Fibroblast of lung (primary cell): ENCODE results near the gene CRTC1. TPM values are rescaled to one million over a fixed set of nuclear protein-coding genes. Genes with fewer than 3 reads are reported as not detected.

Experiments used
- DNase-seq, 2 donors: peaks; one replicate each; pipeline versions ENCODE4 v3.0.0 to v3.0.0-alpha.2; 2010; ENCODE audit warnings: low read depth in 2 of 2
- H2AFZ ChIP-seq: 2 replicates; pipeline ENCODE4 v1.5.1; 2012; ENCODE audit warnings: low read length, control low read depth, inconsistent platforms
- H3K27ac ChIP-seq: 2 replicates; pipeline ENCODE4 v1.5.1; 2011; ENCODE audit warnings: low read length, control low read depth; ENCODE audit not compliant: insufficient read depth
- H3K27me3 ChIP-seq: 2 replicates; pipeline ENCODE4 v1.5.1; 2011; ENCODE audit warnings: mild to moderate bottlenecking, low read length; ENCODE audit not compliant: control insufficient read depth, insufficient read depth
- H3K36me3 ChIP-seq: 2 replicates; pipeline ENCODE4 v1.5.1; 2011; ENCODE audit warnings: low read length; ENCODE audit not compliant: control insufficient read depth, insufficient read depth
- H3K4me1 ChIP-seq: 2 replicates; pipeline ENCODE4 v1.5.1; 2011; ENCODE audit warnings: low read length; ENCODE audit not compliant: control insufficient read depth, insufficient read depth; ENCODE audit errors: extremely low read depth
- H3K4me2 ChIP-seq: 2 replicates; pipeline ENCODE4 v1.5.1; 2011; ENCODE audit warnings: low read length, control low read depth; ENCODE audit not compliant: insufficient read depth; ENCODE audit errors: extremely low read depth
- H3K4me3 ChIP-seq, 4 experiments: fragments of 200-600 bp in 1 of 4; sonication (generic) in 1 of 4; replicated peaks in 1 of 4; 2 replicates each; pipeline ENCODE4 v1.5.1; 2011 to 2016; ENCODE audit warnings: low read length in 4 of 4, low read depth in 3 of 4, mild to moderate bottlenecking in 3 of 4, control low read depth in 2 of 4, inconsistent platforms in 1 of 4, mixed read lengths in 1 of 4; ENCODE audit not compliant: insufficient read depth in 1 of 4; ENCODE audit errors: control extremely low read depth in 1 of 4
- H3K79me2 ChIP-seq: 2 replicates; pipeline ENCODE4 v1.5.1; 2012; ENCODE audit warnings: mild to moderate bottlenecking, low read length, inconsistent platforms; ENCODE audit not compliant: control insufficient read depth, insufficient read depth
- H3K9ac ChIP-seq: 2 replicates; pipeline ENCODE4 v1.5.1; 2011; ENCODE audit warnings: mild to moderate bottlenecking, low read length, control low read depth; ENCODE audit not compliant: insufficient read depth
- H3K9me3 ChIP-seq: 2 replicates; pipeline ENCODE4 v1.5.1; 2012; ENCODE audit warnings: low read depth, low read length; ENCODE audit not compliant: control insufficient read depth, insufficient read depth
- H4K20me1 ChIP-seq: 2 replicates; pipeline ENCODE4 v1.5.1; 2011; ENCODE audit warnings: low read length; ENCODE audit not compliant: control insufficient read depth, insufficient read depth; ENCODE audit errors: extremely low read depth
- CTCF ChIP-seq, 2 donors: IDR thresholded peaks in 1 of 2; conservative IDR thresholded peaks in 1 of 2; 1 replicate in 1 of 2; 2 replicates in 1 of 2; pipeline ENCODE4 v1.5.1; 2011 to 2012; ENCODE audit warnings: low read length in 2 of 2, control low read depth in 1 of 2, inconsistent platforms in 1 of 2, low read depth in 1 of 2, mild to moderate bottlenecking in 1 of 2
- EZH2 ChIP-seq: IDR thresholded peaks from 2 replicates; pipeline ENCODE4 v1.5.1; 2012; ENCODE audit warnings: low read length, control low read depth, mild to moderate bottlenecking; ENCODE audit errors: missing control alignments
- polyA plus RNA-seq, 2 donors: library from polyadenylated mRNA; depleted of rRNA in 1 of 2; stranded (reverse) in 1 of 2; unstranded in 1 of 2; fragments of >200 nt; gene quantifications; 2 replicates each; pipeline ENCODE4 v1.2.1, GENCODE V29; 2011 to 2012; ENCODE audit warnings: missing spikeins in 1 of 2
- total RNA-seq: library from RNA; depleted of rRNA; stranded (reverse); fragments of >200 nt; gene quantifications from 2 replicates; pipeline ENCODE4 v1.2.1, GENCODE V29; 2014

The CRTC1 gene
- total and polyA plus RNA-seq, 2 donors (not counting 1 experiment from before 2014, with no cell fraction given): 1.2 to 2.0 TPM

DNA sequence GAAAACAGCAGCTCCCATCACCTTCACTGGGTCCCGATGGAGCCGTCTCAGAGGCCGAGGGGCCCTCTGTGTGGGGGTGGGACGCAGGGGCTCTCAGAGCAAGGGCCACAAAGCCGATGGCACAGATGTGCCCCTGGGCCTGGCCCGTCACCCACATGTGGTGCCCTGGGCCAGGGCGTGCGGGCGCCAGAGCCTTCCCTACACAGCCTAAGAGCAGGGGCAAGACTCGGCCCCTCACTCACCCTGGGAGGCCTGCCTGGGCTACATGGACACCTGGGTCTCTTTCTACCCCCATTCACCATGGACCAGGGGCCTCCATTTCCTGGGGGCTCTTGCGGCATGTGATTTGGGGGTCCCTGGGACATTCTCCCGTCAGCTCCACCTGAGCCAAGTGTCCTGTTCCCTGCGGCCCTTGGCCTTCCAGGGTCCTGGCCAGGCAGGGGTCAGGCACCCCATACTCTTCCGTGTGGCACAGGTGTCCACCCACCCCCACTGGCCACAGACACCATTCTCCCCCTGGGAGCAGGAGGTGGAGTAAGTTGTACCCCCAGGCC, 97.6 kb downstream of the CRTC1 start:
- H3K27ac ChIP-seq: no peak overlapping the region
- H3K4me2 ChIP-seq: no peak overlapping the region
- TF ChIP-seq CTCF (conservative IDR thresholded peaks at IDR 0.05 in 1 of 2, IDR thresholded peaks at IDR 0.05 in 1 of 2; ENCODE audit: low read depth in 1 of 2, low read length in 2 of 2): no peak
- TF ChIP-seq EZH2: no peak
- no peaks in the 10 kb centered on the region for H3K79me2 ChIP-seq
- peaks cover 8% of the 10 kb centered on the region for H3K4me1 ChIP-seq
- no peak overlapping the region for H2AFZ ChIP-seq
- H3K9ac ChIP-seq: no peak overlapping the region
- H4K20me1 ChIP-seq: no peaks in the 10 kb centered on the region
- no peaks in the 10 kb centered on the region for H3K36me3 ChIP-seq
- no peak for DNase-seq
- H3K27me3 ChIP-seq: no peaks in the 10 kb centered on the region
- H3K4me3 ChIP-seq: no peak overlapping the region
- no peaks in the 10 kb centered on the region for H3K9me3 ChIP-seq

DNA sequence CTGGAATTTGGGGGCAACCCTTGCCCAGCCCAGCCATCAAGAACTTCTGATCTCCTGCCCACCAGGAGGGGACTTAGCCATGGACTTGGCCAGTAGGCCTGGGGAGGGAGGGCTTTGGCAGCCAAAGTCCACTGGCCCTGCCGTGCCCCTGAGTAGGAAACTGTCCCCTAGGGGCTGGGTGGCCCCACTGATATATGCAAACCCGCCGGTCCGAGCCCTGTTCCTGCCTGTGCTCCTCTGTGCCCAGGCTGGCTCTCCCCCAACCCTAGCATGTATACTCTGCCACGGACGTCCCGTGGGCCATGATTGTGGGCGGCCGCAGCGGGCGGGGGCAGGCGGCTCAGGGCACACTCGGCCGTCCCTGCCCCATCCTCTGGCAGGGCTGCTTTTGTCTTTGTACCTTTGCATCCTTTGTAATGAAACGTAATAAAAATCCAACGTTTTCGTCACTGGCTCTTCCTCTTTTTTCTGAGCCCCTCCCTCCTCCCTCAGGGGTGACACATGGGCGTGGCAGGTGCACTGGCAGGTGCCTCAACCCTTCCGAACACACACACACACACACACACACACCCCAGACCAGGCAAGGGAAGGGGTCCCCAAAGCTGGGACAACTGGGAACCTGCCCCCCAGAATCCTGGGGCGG, 98.5 kb downstream of the CRTC1 start:
- Histone ChIP-seq H3K4me3 (no peak overlapping the region), H3K36me3 (no peaks in the 10 kb centered on the region), H3K4me1 (no peaks in the 10 kb centered on the region), H4K20me1 (no peaks in the 10 kb centered on the region), H3K4me2 (no peak overlapping the region), H2AFZ (no peak overlapping the region), H3K27ac (no peak overlapping the region), H3K9me3 (no peaks in the 10 kb centered on the region), H3K79me2 (no peaks in the 10 kb centered on the region), H3K9ac (no peak overlapping the region), H3K27me3 (peaks cover under 1% of the 10 kb centered on the region)
- DNase-seq: no peak
- TF ChIP-seq CTCF (conservative IDR thresholded peaks at IDR 0.05 in 1 of 2, IDR thresholded peaks at IDR 0.05 in 1 of 2; ENCODE audit: low read depth in 1 of 2, low read length in 2 of 2): no peak
- no peak for TF ChIP-seq EZH2

- DNase-seq: no peak
- H3K9me3 ChIP-seq: no peaks in the 10 kb centered on the region
- H3K79me2 ChIP-seq: no peaks in the 10 kb centered on the region
- TF ChIP-seq EZH2 (no peak), CTCF (conservative IDR thresholded peaks at IDR 0.05 in 1 of 2, IDR thresholded peaks at IDR 0.05 in 1 of 2; ENCODE audit: low read depth in 1 of 2, low read length in 2 of 2) (no peak)
- no peak overlapping the region for H3K4me2 ChIP-seq
- no peak overlapping the region for H3K27ac ChIP-seq
- H3K9ac ChIP-seq: no peak overlapping the region
- H3K4me1 ChIP-seq: no peaks in the 10 kb centered on the region
- H2AFZ ChIP-seq: no peak overlapping the region
- H3K4me3 ChIP-seq: no peak overlapping the region
- H4K20me1 ChIP-seq: no peaks in the 10 kb centered on the region
- H3K27me3 ChIP-seq: peaks cover 6% of the 10 kb centered on the region
- H3K36me3 ChIP-seq: no peaks in the 10 kb centered on the region
Measured at GRCh38 chr19:18782559-18783225, 99.2 kb downstream of the CRTC1 start.
